Body of pancreas (tissue), 4 donors: ENCODE measurements around the gene IL1RAPL2. TPM values are rescaled to one million over a fixed set of nuclear protein-coding genes. Genes with fewer than 3 reads are reported as not detected.

Experiments
- ATAC-seq: fragments of 150-250 bp; one replicate; pipeline ENCODE4 v1.9.1; 2016
- DNase-seq, 4 donors: peaks; one replicate each; pipeline ENCODE4 v3.0.0-alpha.2; 2019
- H3K27ac ChIP-seq, 4 donors: fragments of 200-600 bp; sonication (generic); 1 replicate in 3 of 4; 2 replicates in 1 of 4; pipeline versions ENCODE4 v1.5.1 to v1.6.1; 2016 to 2019; ENCODE audit warnings: mild to moderate bottlenecking in 1 of 4, mixed read lengths in 1 of 4, moderate library complexity in 1 of 4
- H3K27me3 ChIP-seq, 2 donors: fragments of 200-600 bp; sonication (generic); one replicate each; pipeline ENCODE4 v1.6.0; 2016; ENCODE audit warnings: mild to moderate bottlenecking in 1 of 2
- H3K36me3 ChIP-seq, 2 donors: fragments of 200-600 bp; sonication (generic); replicated peaks in 1 of 2; 2 replicates each; pipeline ENCODE4 v1.5.1; 2016; ENCODE audit warnings: low read depth in 2 of 2; ENCODE audit not compliant: insufficient read depth in 1 of 2
- H3K4me1 ChIP-seq: fragments of 200-600 bp; sonication (generic); one replicate; pipeline ENCODE4 v1.6.0; 2016
- H3K4me3 ChIP-seq, 2 donors: fragments of 200-600 bp; sonication (generic); 1 replicate in 1 of 2; 2 replicates in 1 of 2; pipeline ENCODE4 v1.5.1; 2016 to 2019
- H3K9me3 ChIP-seq, 3 donors: fragments of 200-600 bp; sonication (generic); 1 replicate in 2 of 3; 2 replicates in 1 of 3; pipeline ENCODE4 v1.5.1; 2016
- POLR2A ChIP-seq, 3 donors: fragments of 450-650 bp; IDR thresholded peaks; one replicate each; pipeline ENCODE4 v1.6.1; 2016; ENCODE audit warnings: antibody characterized with exemption in 3 of 3, mild to moderate bottlenecking in 2 of 3
- WGBS, 2 donors: methylation state at CpG; one replicate each; pipeline ENCODE4 v1.1.5; 2017; 5-methylcytosine and 5-hydroxymethylcytosine counted together
- intact Hi-C: fragments of 100-400 bp; cut with DNase I; formaldehyde crosslinking; loops from one replicate; pipeline ENCODE4 v1.15.1; 2023
- total RNA-seq, 2 donors: library from RNA; depleted of rRNA; stranded (reverse); fragments of >200 nt; gene quantifications; one replicate each; pipeline ENCODE4 v1.1.0, GENCODE V29; 2016
- TF ChIP-seq, protein P1 (sequence below), 7 experiments: fragments of 450-650 bp in 4 of 7; fragments of 200-600 bp in 3 of 7; sonication (generic) in 3 of 7; IDR thresholded peaks; one replicate each; pipeline ENCODE4 v1.5.1; 2016 to 2019; ENCODE audit warnings: antibody characterized with exemption in 7 of 7

The IL1RAPL2 gene
- total RNA-seq, 2 donors from 2014 or later, result not detected

- H3K4me1 ChIP-seq, result no peaks in the 10 kb centered on the region
- H3K4me3 ChIP-seq, result no peak overlapping the region
- no peaks in the 10 kb centered on the region for H3K9me3 ChIP-seq
- no peaks in the 10 kb centered on the region for H3K27me3 ChIP-seq
- no peaks in the 10 kb centered on the region for H3K36me3 ChIP-seq
- no peak overlapping the region for H3K27ac ChIP-seq
- TF ChIP-seq, protein P1, sequence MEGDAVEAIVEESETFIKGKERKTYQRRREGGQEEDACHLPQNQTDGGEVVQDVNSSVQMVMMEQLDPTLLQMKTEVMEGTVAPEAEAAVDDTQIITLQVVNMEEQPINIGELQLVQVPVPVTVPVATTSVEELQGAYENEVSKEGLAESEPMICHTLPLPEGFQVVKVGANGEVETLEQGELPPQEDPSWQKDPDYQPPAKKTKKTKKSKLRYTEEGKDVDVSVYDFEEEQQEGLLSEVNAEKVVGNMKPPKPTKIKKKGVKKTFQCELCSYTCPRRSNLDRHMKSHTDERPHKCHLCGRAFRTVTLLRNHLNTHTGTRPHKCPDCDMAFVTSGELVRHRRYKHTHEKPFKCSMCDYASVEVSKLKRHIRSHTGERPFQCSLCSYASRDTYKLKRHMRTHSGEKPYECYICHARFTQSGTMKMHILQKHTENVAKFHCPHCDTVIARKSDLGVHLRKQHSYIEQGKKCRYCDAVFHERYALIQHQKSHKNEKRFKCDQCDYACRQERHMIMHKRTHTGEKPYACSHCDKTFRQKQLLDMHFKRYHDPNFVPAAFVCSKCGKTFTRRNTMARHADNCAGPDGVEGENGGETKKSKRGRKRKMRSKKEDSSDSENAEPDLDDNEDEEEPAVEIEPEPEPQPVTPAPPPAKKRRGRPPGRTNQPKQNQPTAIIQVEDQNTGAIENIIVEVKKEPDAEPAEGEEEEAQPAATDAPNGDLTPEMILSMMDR (IDR thresholded peaks at IDR 0.05), result no peak
- no peak for TF ChIP-seq POLR2A (IDR thresholded peaks at IDR 0.05)
- intact Hi-C loops, result no loop called here
- DNase-seq (no peak), ATAC-seq (no peak)
Measured at GRCh38 chrX:104988038-104988437, 422.0 kb downstream of the IL1RAPL2 start.

- TF ChIP-seq, protein P1 (IDR thresholded peaks at IDR 0.05), result no peak
- no peak for TF ChIP-seq POLR2A (IDR thresholded peaks at IDR 0.05)
- H3K4me3 ChIP-seq, result no peak overlapping the region
- no peaks in the 10 kb centered on the region for H3K4me1 ChIP-seq
- no peak overlapping the region for H3K27ac ChIP-seq
- ATAC-seq (no peak), DNase-seq (no peak)
- H3K27me3 ChIP-seq, result no peaks in the 10 kb centered on the region
- H3K36me3 ChIP-seq, result no peaks in the 10 kb centered on the region
- intact Hi-C loops, result no loop called here
- no peaks in the 10 kb centered on the region for H3K9me3 ChIP-seq
Measured at GRCh38 chrX:104995546-104995945, 429.5 kb downstream of the IL1RAPL2 start.

GRCh38 chrX:105006103-105006502 is 440.1 kb downstream of the IL1RAPL2 start:
- Histone ChIP-seq H3K27ac (no peak overlapping the region), H3K4me1 (no peaks in the 10 kb centered on the region), H3K27me3 (no peaks in the 10 kb centered on the region), H3K9me3 (no peaks in the 10 kb centered on the region), H3K36me3 (no peaks in the 10 kb centered on the region), H3K4me3 (no peak overlapping the region)
- DNase-seq, result no peak
- intact Hi-C loops, result no loop called here
- WGBS, 2 donors, result 55 to 57% methylated on average over 3 of the region's 3 CpGs
- ATAC-seq, result no peak
- TF ChIP-seq POLR2A (IDR thresholded peaks at IDR 0.05), result no peak
- TF ChIP-seq, protein P1 (IDR thresholded peaks at IDR 0.05), result no peak

DNA sequence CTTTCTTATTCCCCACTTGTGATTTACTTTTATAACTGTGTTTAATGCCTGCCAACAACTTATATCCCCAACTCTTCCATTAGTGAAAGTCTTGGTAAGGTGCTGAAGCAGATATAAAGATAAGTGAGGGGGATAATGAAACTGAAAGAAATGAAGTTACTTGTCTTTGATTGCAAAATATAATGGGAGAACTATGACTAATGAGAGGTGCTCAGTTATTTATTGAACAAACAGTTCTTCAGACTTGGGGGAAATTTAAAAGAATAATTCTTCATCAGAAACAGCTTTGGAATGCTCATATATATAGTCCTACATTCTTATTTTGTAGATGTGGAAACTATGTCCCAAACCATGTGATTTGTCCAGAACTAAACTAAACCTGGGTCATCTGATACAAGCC is 441.0 kb downstream of the IL1RAPL2 start:
- H3K27ac ChIP-seq, result no peak overlapping the region
- ATAC-seq, result no peak
- no peaks in the 10 kb centered on the region for H3K9me3 ChIP-seq
- TF ChIP-seq POLR2A (IDR thresholded peaks at IDR 0.05), result no peak
- TF ChIP-seq, protein P1 (IDR thresholded peaks at IDR 0.05), result no peak
- no peaks in the 10 kb centered on the region for H3K27me3 ChIP-seq
- no peaks in the 10 kb centered on the region for H3K36me3 ChIP-seq
- H3K4me3 ChIP-seq, result no peak overlapping the region
- H3K4me1 ChIP-seq, result no peaks in the 10 kb centered on the region
- DNase-seq, result no peak
- intact Hi-C loops, result no loop called here

GRCh38 chrX:105013719-105014118 is 447.7 kb downstream of the IL1RAPL2 start:
- no peak for ATAC-seq
- no peak for DNase-seq
- Histone ChIP-seq H3K36me3 (no peaks in the 10 kb centered on the region), H3K27ac (no peak overlapping the region), H3K4me1 (peaks cover 2% of the 10 kb centered on the region), H3K27me3 (no peaks in the 10 kb centered on the region), H3K4me3 (no peak overlapping the region), H3K9me3 (no peaks in the 10 kb centered on the region)
- intact Hi-C loops, result no loop called here
- TF ChIP-seq, protein P1 (IDR thresholded peaks at IDR 0.05), result no peak
- no peak for TF ChIP-seq POLR2A (IDR thresholded peaks at IDR 0.05)
- WGBS, 2 donors, result 85 to 97% methylated on average over 2 of the region's 2 CpGs
